HepG2 (cell line): Measurements from ENCODE around the gene PGPEP1. TPM values are rescaled to one million over a fixed set of nuclear protein-coding genes. Genes with fewer than 3 reads are reported as not detected.

ENCODE experiments used
- DNMT3B ChIP-seq: conservative IDR thresholded peaks from 2 replicates; pipeline ENCODE4 v1.6.1; 2016; ENCODE audit warnings: missing biosample characterization, control low read depth
- ELF3 ChIP-seq: IDR thresholded peaks from 2 replicates; pipeline ENCODE4 v1.6.1; 2016; ENCODE audit warnings: missing genetic modification reagents, missing compliant biosample characterization
- ETV5 ChIP-seq: IDR thresholded peaks from 2 replicates; pipeline ENCODE4 v1.6.1; 2018; ENCODE audit warnings: missing biosample characterization, missing genetic modification reagents, inconsistent platforms, borderline replicate concordance
- FOXP4 ChIP-seq: sonication (generic); formaldehyde crosslinking; IDR thresholded peaks from 2 replicates; pipeline ENCODE4 v1.4.0; 2020; ENCODE audit warnings: missing genetic modification reagents
- KDM5A ChIP-seq: fragments of 200-600 bp; sonication (generic); IDR thresholded peaks from 2 replicates; pipeline ENCODE4 v1.7.0; 2018; ENCODE audit warnings: antibody characterized with exemption, mild to moderate bottlenecking, low read length, borderline replicate concordance
- RAD21 ChIP-seq: fragments of 450-650 bp; formaldehyde crosslinking; IDR thresholded peaks from 2 replicates; pipeline ENCODE4 v1.5.0; 2020; ENCODE audit warnings: mild to moderate bottlenecking
- RAD51 ChIP-seq: fragments of 450-650 bp; IDR thresholded peaks from 2 replicates; pipeline ENCODE4 v1.6.1; 2016; ENCODE audit warnings: borderline replicate concordance
- TARDBP ChIP-seq: sonication (generic); formaldehyde crosslinking; IDR thresholded peaks from 2 replicates; pipeline ENCODE4 v1.8.0; 2022; ENCODE audit warnings: mild to moderate bottlenecking, missing genetic modification reagents
- ZNF12 ChIP-seq: sonication (generic); formaldehyde crosslinking; IDR thresholded peaks from 2 replicates; pipeline ENCODE4 v1.5.0; 2020; ENCODE audit warnings: missing genetic modification reagents
- ZNF275 ChIP-seq: sonication (generic); formaldehyde crosslinking; IDR thresholded peaks from 2 replicates; pipeline ENCODE4 v1.8.0; 2022; ENCODE audit warnings: missing genetic modification reagents, mild to moderate bottlenecking, inconsistent platforms, borderline replicate concordance
- ZNF564 ChIP-seq: sonication (generic); formaldehyde crosslinking; IDR thresholded peaks from 2 replicates; pipeline ENCODE4 v1.8.1; 2023; ENCODE audit warnings: mild to moderate bottlenecking, missing genetic modification reagents
- ZNF770 ChIP-seq: sonication (generic); formaldehyde crosslinking; IDR thresholded peaks from 2 replicates; pipeline ENCODE4 v1.5.0; 2020; ENCODE audit warnings: mild to moderate bottlenecking, missing genetic modification reagents
- polyA plus RNA-seq, 8 experiments: library from polyadenylated mRNA; depleted of rRNA in 3 of 8; stranded (reverse) in 7 of 8; unstranded in 1 of 8; fragments of >200 nt; fragmentation: Illumina TruSeq in 4 of 8; extraction: Trizol in 4 of 8; gene quantifications; 2 replicates each; pipeline versions ENCODE4 v1.2.1 to v1.2.3, GENCODE V29; 2011 to 2016; ENCODE audit warnings: low read depth in 4 of 8, missing spikeins in 1 of 8, mixed read lengths in 1 of 8; ENCODE audit not compliant: insufficient read depth in 1 of 8
- total RNA-seq, 5 experiments: library from RNA; depleted of rRNA; stranded (reverse); fragments of >200 nt; fragmentation: Illumina TruSeq; extraction: Trizol; gene quantifications; 2 replicates each; pipeline ENCODE4 v1.2.3, GENCODE V29; 2016; ENCODE audit warnings: low read depth in 1 of 5
- TF ChIP-seq, protein P1 (sequence below): sonication (generic); formaldehyde crosslinking; conservative IDR thresholded peaks from 2 replicates; pipeline ENCODE4 v1.4.0; 2020; ENCODE audit warnings: mild to moderate bottlenecking, missing genetic modification reagents, moderate library complexity
- TF ChIP-seq, protein P2 (sequence below), 2 experiments: sonication (generic) in 1 of 2; formaldehyde crosslinking in 1 of 2; IDR thresholded peaks; 2 replicates each; pipeline versions ENCODE4 v1.4.0 to v1.6.1; 2018 to 2020; ENCODE audit warnings: missing genetic modification reagents in 2 of 2, borderline replicate concordance in 1 of 2, low read depth in 1 of 2, mild to moderate bottlenecking in 1 of 2, missing biosample characterization in 1 of 2
- TF ChIP-seq, protein P3 (sequence below): sonication (generic); formaldehyde crosslinking; IDR thresholded peaks from 2 replicates; pipeline ENCODE4 v1.5.0; 2020; ENCODE audit warnings: mild to moderate bottlenecking, missing genetic modification reagents, moderate library complexity

PGPEP1 gene
- total and polyA plus RNA-seq, 2 of the 13 experiments (the other 11 are each of a cell fraction or from before 2014, with no cell fraction given), result 53.1 to 56.6 TPM

GRCh38 chr19:18401580-18402112 lies 61.2 kb downstream of the PGPEP1 start (continued):
- TF ChIP-seq RAD51 (no peak), DNMT3B (no peak), ELF3 (CRISPR knock-in tag) (peak; percentile 81), ZNF770 (peak; percentile 48), ETV5 (CRISPR knock-in tag) (peak; percentile 52; the same call in 1 of the 2 replicates), RAD21 (0 out of 2 replicates have a peak, but pooled peaks have one; percentile 28), ZNF12 (peak; percentile 99), KDM5A (no peak), TARDBP (0 out of 2 replicates have a peak, but pooled peaks have one; percentile 19), FOXP4 (CRISPR knock-in tag) (peak; percentile 52; the same call in 1 of the 2 replicates), ZNF564 (CRISPR knock-in tag) (peak; percentile 97), ZNF275 (CRISPR knock-in tag) (no peak)
- TF ChIP-seq, protein P1, sequence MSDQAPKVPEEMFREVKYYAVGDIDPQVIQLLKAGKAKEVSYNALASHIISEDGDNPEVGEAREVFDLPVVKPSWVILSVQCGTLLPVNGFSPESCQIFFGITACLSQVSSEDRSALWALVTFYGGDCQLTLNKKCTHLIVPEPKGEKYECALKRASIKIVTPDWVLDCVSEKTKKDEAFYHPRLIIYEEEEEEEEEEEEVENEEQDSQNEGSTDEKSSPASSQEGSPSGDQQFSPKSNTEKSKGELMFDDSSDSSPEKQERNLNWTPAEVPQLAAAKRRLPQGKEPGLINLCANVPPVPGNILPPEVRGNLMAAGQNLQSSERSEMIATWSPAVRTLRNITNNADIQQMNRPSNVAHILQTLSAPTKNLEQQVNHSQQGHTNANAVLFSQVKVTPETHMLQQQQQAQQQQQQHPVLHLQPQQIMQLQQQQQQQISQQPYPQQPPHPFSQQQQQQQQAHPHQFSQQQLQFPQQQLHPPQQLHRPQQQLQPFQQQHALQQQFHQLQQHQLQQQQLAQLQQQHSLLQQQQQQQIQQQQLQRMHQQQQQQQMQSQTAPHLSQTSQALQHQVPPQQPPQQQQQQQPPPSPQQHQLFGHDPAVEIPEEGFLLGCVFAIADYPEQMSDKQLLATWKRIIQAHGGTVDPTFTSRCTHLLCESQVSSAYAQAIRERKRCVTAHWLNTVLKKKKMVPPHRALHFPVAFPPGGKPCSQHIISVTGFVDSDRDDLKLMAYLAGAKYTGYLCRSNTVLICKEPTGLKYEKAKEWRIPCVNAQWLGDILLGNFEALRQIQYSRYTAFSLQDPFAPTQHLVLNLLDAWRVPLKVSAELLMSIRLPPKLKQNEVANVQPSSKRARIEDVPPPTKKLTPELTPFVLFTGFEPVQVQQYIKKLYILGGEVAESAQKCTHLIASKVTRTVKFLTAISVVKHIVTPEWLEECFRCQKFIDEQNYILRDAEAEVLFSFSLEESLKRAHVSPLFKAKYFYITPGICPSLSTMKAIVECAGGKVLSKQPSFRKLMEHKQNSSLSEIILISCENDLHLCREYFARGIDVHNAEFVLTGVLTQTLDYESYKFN (CRISPR knock-in tag), result 0 out of 2 replicates have a peak, but pooled peaks have one; percentile 10
- TF ChIP-seq, protein P2, sequence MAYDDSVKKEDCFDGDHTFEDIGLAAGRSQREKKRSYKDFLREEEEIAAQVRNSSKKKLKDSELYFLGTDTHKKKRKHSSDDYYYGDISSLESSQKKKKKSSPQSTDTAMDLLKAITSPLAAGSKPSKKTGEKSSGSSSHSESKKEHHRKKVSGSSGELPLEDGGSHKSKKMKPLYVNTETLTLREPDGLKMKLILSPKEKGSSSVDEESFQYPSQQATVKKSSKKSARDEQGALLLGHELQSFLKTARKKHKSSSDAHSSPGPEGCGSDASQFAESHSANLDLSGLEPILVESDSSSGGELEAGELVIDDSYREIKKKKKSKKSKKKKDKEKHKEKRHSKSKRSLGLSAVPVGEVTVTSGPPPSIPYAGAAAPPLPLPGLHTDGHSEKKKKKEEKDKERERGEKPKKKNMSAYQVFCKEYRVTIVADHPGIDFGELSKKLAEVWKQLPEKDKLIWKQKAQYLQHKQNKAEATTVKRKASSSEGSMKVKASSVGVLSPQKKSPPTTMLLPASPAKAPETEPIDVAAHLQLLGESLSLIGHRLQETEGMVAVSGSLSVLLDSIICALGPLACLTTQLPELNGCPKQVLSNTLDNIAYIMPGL (CRISPR knock-in tag; IDR thresholded peaks at IDR 0.05; ENCODE audit: borderline replicate concordance in 1 of 2, low read depth in 1 of 2), result peak; percentile 32 to 74; a peak in 1 of 4 replicates
- TF ChIP-seq, protein P3, sequence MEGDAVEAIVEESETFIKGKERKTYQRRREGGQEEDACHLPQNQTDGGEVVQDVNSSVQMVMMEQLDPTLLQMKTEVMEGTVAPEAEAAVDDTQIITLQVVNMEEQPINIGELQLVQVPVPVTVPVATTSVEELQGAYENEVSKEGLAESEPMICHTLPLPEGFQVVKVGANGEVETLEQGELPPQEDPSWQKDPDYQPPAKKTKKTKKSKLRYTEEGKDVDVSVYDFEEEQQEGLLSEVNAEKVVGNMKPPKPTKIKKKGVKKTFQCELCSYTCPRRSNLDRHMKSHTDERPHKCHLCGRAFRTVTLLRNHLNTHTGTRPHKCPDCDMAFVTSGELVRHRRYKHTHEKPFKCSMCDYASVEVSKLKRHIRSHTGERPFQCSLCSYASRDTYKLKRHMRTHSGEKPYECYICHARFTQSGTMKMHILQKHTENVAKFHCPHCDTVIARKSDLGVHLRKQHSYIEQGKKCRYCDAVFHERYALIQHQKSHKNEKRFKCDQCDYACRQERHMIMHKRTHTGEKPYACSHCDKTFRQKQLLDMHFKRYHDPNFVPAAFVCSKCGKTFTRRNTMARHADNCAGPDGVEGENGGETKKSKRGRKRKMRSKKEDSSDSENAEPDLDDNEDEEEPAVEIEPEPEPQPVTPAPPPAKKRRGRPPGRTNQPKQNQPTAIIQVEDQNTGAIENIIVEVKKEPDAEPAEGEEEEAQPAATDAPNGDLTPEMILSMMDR, result peak; percentile 63
